ENCODE results near the gene ARL6IP1.

DNA sequence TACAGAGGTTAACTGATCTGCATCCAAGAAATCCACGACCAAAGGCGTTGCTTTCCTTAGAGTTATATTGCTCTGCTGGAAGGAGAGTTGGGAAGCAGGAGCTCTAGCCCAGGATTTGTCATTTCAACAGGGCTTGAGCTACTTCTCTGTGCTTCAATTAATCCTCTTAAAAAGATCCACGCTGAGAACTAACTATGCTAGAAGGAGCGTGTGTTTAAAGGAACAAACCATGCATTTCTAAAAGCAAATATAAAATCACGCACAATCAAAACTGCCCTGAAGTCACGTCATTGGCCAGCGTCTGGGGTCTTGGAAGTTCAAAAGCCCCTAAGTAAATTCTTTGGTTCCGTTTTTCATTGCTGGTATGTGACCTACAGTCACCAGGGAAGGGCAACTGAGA is 1.1 kb downstream of the ARL6IP1 start:
- TF ChIP-seq, protein P1, sequence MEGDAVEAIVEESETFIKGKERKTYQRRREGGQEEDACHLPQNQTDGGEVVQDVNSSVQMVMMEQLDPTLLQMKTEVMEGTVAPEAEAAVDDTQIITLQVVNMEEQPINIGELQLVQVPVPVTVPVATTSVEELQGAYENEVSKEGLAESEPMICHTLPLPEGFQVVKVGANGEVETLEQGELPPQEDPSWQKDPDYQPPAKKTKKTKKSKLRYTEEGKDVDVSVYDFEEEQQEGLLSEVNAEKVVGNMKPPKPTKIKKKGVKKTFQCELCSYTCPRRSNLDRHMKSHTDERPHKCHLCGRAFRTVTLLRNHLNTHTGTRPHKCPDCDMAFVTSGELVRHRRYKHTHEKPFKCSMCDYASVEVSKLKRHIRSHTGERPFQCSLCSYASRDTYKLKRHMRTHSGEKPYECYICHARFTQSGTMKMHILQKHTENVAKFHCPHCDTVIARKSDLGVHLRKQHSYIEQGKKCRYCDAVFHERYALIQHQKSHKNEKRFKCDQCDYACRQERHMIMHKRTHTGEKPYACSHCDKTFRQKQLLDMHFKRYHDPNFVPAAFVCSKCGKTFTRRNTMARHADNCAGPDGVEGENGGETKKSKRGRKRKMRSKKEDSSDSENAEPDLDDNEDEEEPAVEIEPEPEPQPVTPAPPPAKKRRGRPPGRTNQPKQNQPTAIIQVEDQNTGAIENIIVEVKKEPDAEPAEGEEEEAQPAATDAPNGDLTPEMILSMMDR (optimal IDR thresholded peaks at IDR 0.05 in 1 of 3, IDR thresholded peaks at IDR 0.05 in 1 of 3, conservative IDR thresholded peaks at IDR 0.05 in 1 of 3; ENCODE audit: extremely low read depth in 1 of 3, insufficient read depth in 2 of 3, low read length in 3 of 3) = no peak
- TF ChIP-seq EZH2 (IDR thresholded peaks at IDR 0.05; ENCODE audit: low read length) = no peak

All from keratinocyte (primary cell).